T-helper 1 cell treated with Interleukin-12 subunit alpha and Interleukin-12 subunit beta and Interleukin-4 antibody, amounts not matched to agents 30 ng/mL and 1 ng/mL, for 36 hours (primary cell): ENCODE measurements around the gene OBP2A. TPM values are rescaled to one million over a fixed set of nuclear protein-coding genes. Genes with fewer than 3 reads are reported as not detected.
"Not testable (repeated sequence)": the region's sequence is repeated elsewhere in the genome, so short reads cannot be mapped to it uniquely, and the experiment has no call there.

Source experiments
- intact Hi-C: fragments of 100-400 bp; cut with micrococcal nuclease; formaldehyde crosslinking; loops from one replicate; pipeline ENCODE4 v1.15.1; 2024
- total RNA-seq: library from RNA; stranded (reverse); gene quantifications from 2 replicates; pipeline ENCODE4 v1.2.3, GENCODE V29; 2022

The OBP2A gene
- not detected in 2 replicates for total RNA-seq

- intact Hi-C loops: not testable (repeated sequence)
These were observed at the start of gene OBP2A for GRCh38 chr9:135545646-135546176. Gene OBP2A (plus strand): TSS chr9:135546126. CDS start chr9:135546181, 55 bp downstream.

GRCh38 chr9:135498381-135499126 is 47.4 kb upstream of the OBP2A start:
- intact Hi-C loops: no loop called here

- intact Hi-C loops: loop anchor here (2.0 to 10.0 kb wide), 3 partner anchors 31 to 1431 kb away; partner anchors contain the start of genes BRD3 and WDR5
These were observed 46.4 kb upstream of the OBP2A start for GRCh38 chr9:135499326-135500070.

GRCh38 chr9:135500071-135500524 is 45.8 kb upstream of the OBP2A start:
- intact Hi-C loops: loop anchor here (2.0 to 10.0 kb wide), 3 partner anchors 31 to 1431 kb away; partner anchors contain the start of genes BRD3 and WDR5

- intact Hi-C loops: loop anchor here (2.0 to 10.0 kb wide), 3 partner anchors 32 to 1432 kb away; partner anchors contain the start of genes BRD3 and WDR5
These were observed 45.2 kb upstream of the OBP2A start, which contains the start of gene MRPS2 for GRCh38 chr9:135500525-135501260. Gene MRPS2 (plus strand): TSS chr9:135500682. CDS start chr9:135500711, 29 bp downstream.

GRCh38 chr9:135501261-135502167 is 44.4 kb upstream of the OBP2A start:
- intact Hi-C loops: loop anchor here (2.0 to 10.0 kb wide), 3 partner anchors 33 to 1433 kb away; partner anchors contain the start of genes BRD3 and WDR5

- intact Hi-C loops: loop anchor here (10.0 kb wide), 1 partner anchor 1368 kb away; the partner anchor contains the start of gene WDR5
These were observed 43.6 kb upstream of the OBP2A start for GRCh38 chr9:135502168-135502872.

- intact Hi-C loops: loop anchor here (10.0 kb wide), 1 partner anchor 1368 kb away; the partner anchor contains the start of gene WDR5
These were observed 43.0 kb upstream of the OBP2A start for GRCh38 chr9:135502873-135503321.

GRCh38 chr9:135503371-135504261 is 42.3 kb upstream of the OBP2A start:
- intact Hi-C loops: loop anchor here (10.0 kb wide), 1 partner anchor 1369 kb away; the partner anchor contains the start of gene WDR5

GRCh38 chr9:135504262-135505243 is 41.4 kb upstream of the OBP2A start:
- intact Hi-C loops: loop anchor here (10.0 kb wide), 1 partner anchor 1370 kb away; the partner anchor contains the start of gene WDR5

GRCh38 chr9:135505406-135506187 is 40.3 kb upstream of the OBP2A start:
- intact Hi-C loops: loop anchor here (10.0 kb wide), 1 partner anchor 1371 kb away; the partner anchor contains the start of gene WDR5

GRCh38 chr9:135506327-135507103 is 39.4 kb upstream of the OBP2A start:
- intact Hi-C loops: loop anchor here (10.0 kb wide), 1 partner anchor 1372 kb away; the partner anchor contains the start of gene WDR5

- intact Hi-C loops: loop anchor here (10.0 kb wide), 1 partner anchor 1373 kb away; the partner anchor contains the start of gene WDR5
These were observed 38.6 kb upstream of the OBP2A start for GRCh38 chr9:135507104-135508035.
